Heart left ventricle (tissue), 13 donors: ENCODE data around the gene ENPP6.

Experiments
- POLR2A ChIP-seq, 2 donors: fragments of 450-650 bp; IDR thresholded peaks; one replicate each; pipeline ENCODE4 v1.6.1; 2017; ENCODE audit warnings: antibody characterized with exemption in 2 of 2, mild to moderate bottlenecking in 2 of 2, moderate library complexity in 2 of 2
- TF ChIP-seq, protein P1 (sequence below), 12 donors: fragments of 200-600 bp; sonication (generic) in 4 of 12; IDR thresholded peaks; one replicate each; pipeline versions ENCODE4 v1.5.0 to v1.8.0; 2018 to 2022; ENCODE audit warnings: antibody characterized with exemption in 12 of 12, mild to moderate bottlenecking in 5 of 12
- donor health status: ischemic (EF 13 %, LVEDD 7.1; RV severe dilation, severe dysfunction).
- donor health status: DM: no; HTN: yes; CAD: no.
- donor health status: DM: no; HTN: no; CAD: no.
- donor health status: ischemic (EF 25% LVEDD 6.9; RV normal size, moderate dysfunction).
- donor health status: ischemic (EF 25% LVEDD 5.7; RV mildly dilated, moderate dysfunction).
- donor health status: ischemic (EF 35%, LVEDD 5.7; RV mildly dilated, moderate dysfunction).
- donor health status: nonischemic (EF 11% LVEDD 7.7; RV severe dilation, severe dysfunction).
- donor health status: DM: yes; HTN: yes; CAD: no.
- donor health status: PGD.
- donor health status: ischemic (EF 29% LVEDD 5.4; RV normal size, mild dysfunction).
- donor health status: nonischemic (EF 23%, LVEDD 6.1; RV moderate dilation, normal function).

DNA sequence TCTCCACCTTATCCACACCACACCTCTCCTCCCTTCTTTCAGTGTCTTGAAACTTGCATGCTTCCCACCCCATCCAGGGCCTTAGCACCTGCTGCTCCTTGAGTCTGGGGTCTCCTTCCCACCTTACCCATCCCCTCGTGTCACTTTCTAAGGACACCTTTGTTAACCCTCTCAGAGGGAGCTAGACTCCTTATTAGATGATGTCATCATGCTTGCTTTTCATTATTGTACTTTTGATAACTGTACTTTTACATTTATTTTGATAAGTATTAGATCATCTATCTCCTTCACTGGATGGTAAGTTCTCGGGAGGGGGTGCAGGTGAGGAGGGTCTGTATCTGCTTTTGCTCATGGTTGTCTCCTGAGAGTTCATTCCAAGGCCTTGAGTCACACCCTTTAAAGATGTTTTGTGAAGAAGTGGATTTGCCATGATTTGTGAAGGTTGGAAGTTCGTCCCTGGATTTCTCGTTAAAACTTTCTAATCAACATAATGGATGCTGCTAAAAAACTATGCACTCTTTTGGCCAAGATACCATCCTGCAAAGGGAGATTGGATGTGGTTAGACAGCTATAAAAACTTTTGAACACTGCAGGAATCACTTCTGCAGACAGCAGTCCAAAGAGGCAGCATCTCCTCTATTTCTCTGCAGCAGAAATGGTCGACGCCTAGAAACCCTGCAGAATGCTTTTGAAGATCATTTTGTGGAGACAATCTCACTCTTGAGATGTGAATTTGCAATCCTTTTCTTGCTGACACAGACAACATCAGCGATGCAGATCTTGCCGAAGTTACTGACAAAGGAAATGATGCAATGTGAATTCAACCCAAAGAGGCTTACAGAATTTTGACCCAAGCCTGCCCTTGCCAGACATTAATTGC lies 69.6 kb downstream of the ENPP6 start:
- TF ChIP-seq, protein P1, sequence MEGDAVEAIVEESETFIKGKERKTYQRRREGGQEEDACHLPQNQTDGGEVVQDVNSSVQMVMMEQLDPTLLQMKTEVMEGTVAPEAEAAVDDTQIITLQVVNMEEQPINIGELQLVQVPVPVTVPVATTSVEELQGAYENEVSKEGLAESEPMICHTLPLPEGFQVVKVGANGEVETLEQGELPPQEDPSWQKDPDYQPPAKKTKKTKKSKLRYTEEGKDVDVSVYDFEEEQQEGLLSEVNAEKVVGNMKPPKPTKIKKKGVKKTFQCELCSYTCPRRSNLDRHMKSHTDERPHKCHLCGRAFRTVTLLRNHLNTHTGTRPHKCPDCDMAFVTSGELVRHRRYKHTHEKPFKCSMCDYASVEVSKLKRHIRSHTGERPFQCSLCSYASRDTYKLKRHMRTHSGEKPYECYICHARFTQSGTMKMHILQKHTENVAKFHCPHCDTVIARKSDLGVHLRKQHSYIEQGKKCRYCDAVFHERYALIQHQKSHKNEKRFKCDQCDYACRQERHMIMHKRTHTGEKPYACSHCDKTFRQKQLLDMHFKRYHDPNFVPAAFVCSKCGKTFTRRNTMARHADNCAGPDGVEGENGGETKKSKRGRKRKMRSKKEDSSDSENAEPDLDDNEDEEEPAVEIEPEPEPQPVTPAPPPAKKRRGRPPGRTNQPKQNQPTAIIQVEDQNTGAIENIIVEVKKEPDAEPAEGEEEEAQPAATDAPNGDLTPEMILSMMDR (IDR thresholded peaks at IDR 0.05) = no peak
- TF ChIP-seq POLR2A (IDR thresholded peaks at IDR 0.05) = no peak
